ENCODE measurements around the gene ANKH. TPM values are rescaled to one million over a fixed set of nuclear protein-coding genes. Genes with fewer than 3 reads are reported as not detected.

Gene ANKH
- total RNA-seq, 1 experiment from 2014 or later: 65.2 TPM

GRCh38 chr5:14722923-14723322 is 148.7 kb downstream of the ANKH start (continued):
- TF ChIP-seq, protein P1, sequence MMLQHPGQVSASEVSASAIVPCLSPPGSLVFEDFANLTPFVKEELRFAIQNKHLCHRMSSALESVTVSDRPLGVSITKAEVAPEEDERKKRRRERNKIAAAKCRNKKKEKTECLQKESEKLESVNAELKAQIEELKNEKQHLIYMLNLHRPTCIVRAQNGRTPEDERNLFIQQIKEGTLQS (IDR thresholded peaks at IDR 0.05): no peak
- no peak for TF ChIP-seq MAX (IDR thresholded peaks at IDR 0.05)
- TF ChIP-seq SP1 (IDR thresholded peaks at IDR 0.05; ENCODE audit: low read depth): no peak
- no peak for TF ChIP-seq TCF7L2 (IDR thresholded peaks at IDR 0.05; ENCODE audit: borderline replicate concordance, extremely low read depth, insufficient read depth, insufficient read length)
- no peak for TF ChIP-seq ZBTB33 (IDR thresholded peaks at IDR 0.05; ENCODE audit: extremely low read depth, insufficient replicate concordance, low read length)
- TF ChIP-seq ZFX (IDR thresholded peaks at IDR 0.05): no peak

DNA sequence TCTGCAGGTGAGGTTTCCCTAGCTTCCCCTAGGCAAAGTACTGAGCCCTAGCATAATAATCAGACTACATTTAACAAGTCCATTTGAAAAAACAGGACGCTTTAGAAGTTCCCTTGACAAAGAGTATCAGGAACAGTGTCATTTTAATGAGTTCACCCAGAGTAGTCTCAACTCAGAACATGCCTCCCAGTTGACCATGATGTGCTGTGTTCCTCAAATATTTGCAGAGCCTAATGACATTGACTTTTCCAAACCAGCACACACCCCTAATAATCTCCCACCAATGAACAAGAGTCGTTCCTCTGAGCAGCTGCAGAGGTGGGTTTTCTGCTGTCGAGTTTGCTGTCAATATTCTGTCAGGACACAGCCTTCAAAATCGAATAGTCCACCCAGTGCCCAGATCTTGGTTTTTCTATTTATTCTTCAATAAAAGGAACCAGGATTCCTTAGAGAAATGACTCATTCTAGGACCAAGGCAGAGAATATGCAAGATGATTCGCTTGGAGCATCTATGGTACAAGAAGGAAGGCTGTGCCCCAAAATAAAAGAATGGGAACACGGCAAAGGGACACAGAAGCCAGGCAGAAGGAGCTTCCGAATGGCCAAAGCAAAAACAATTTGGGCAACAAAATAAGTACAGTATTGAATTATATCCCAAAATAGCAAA is 149.5 kb downstream of the ANKH start:
- H3K4me1 ChIP-seq (ENCODE audit: control insufficient read depth in 1 of 2, insufficient read depth in 2 of 2, low read length in 2 of 2): peaks cover 0 to 10% of the 10 kb centered on the region in 2 experiments; a peak in 1 of 4 replicates
- intact Hi-C loops (cut with micrococcal nuclease): no loop called here
- no peaks in the 10 kb centered on the region for H3K9me3 ChIP-seq (ENCODE audit: control insufficient read depth in 1 of 2, insufficient read depth in 1 of 2, low read depth in 1 of 2, low read length in 2 of 2)
- no peaks in the 10 kb centered on the region for H4K20me1 ChIP-seq (ENCODE audit: insufficient read depth)
- H3K79me2 ChIP-seq (ENCODE audit: insufficient read depth, low read length): no peaks in the 10 kb centered on the region
- no TSS peak for BruUV-seq (replicated peaks)
- no peak for ATAC-seq
- no peaks in the 10 kb centered on the region for H3K36me3 ChIP-seq (ENCODE audit: control insufficient read depth in 1 of 2, insufficient read depth in 2 of 2, low read length in 2 of 2)
- no peaks in the 10 kb centered on the region for H3K27me3 ChIP-seq (ENCODE audit: insufficient read depth, low read length)
- H3K4me2 ChIP-seq (ENCODE audit: low read length): no peak overlapping the region
- no peak overlapping the region for H3K9ac ChIP-seq (ENCODE audit: low read length)
- TF ChIP-seq CTCF (IDR thresholded peaks at IDR 0.05 in 2 of 3, conservative IDR thresholded peaks at IDR 0.05 in 1 of 3; ENCODE audit: borderline replicate concordance in 1 of 3, insufficient read depth in 1 of 3, low read depth in 2 of 3, low read length in 2 of 3) (no peak), EZH2phosphoT487 (IDR thresholded peaks at IDR 0.05; ENCODE audit: borderline replicate concordance) (no peak), MAX (IDR thresholded peaks at IDR 0.05) (no peak), SP1 (IDR thresholded peaks at IDR 0.05; ENCODE audit: low read depth) (no peak), SIN3A (IDR thresholded peaks at IDR 0.05; ENCODE audit: low read depth) (no peak), CEBPB (IDR thresholded peaks at IDR 0.05; ENCODE audit: low read depth) (no peak), FOSL1 (IDR thresholded peaks at IDR 0.05; ENCODE audit: low read depth) (no peak), POLR2A (IDR thresholded peaks at IDR 0.05; ENCODE audit: borderline replicate concordance, extremely low read depth, insufficient read depth, insufficient read length) (no peak), TCF7L2 (IDR thresholded peaks at IDR 0.05; ENCODE audit: borderline replicate concordance, extremely low read depth, insufficient read depth, insufficient read length) (no peak)
- TF ChIP-seq, protein P1 (IDR thresholded peaks at IDR 0.05): no peak
- H2AFZ ChIP-seq (ENCODE audit: low read depth, low read length, poor library complexity, severe bottlenecking): no peak overlapping the region
- ChIA-PET CTCF (interaction anchor here (0.7 to 1.0 kb wide), 2 partner anchors 74 to 139 kb away, joined by 3 to 5 read pairs; no protein-coding TSS in a partner anchor), RAD21 (ENCODE audit: low non-redundant PET in 1 of 2, low total read pairs in 2 of 2, uncharacterized antibody in 2 of 2, unreplicated experiment in 2 of 2) (no interaction called here), POLR2A (no interaction called here)
- no peak overlapping the region for H3K27ac ChIP-seq (ENCODE audit: low read depth, low read length)
- H3K4me3 ChIP-seq (replicated peaks in 1 of 2; ENCODE audit: low read depth in 1 of 2, low read length in 2 of 2): no peak overlapping the region
- no peak for DNase-seq (ENCODE audit: low read depth, low spot score)
- H3K9me2 ChIP-seq (ENCODE audit: insufficient read depth): no peaks in the 10 kb centered on the region
